Natural killer cell (primary cell): ENCODE results near the gene DBNDD1. TPM values are rescaled to one million over a fixed set of nuclear protein-coding genes. Genes with fewer than 3 reads are reported as not detected.

Experiments used
- ATAC-seq, 3 donors: fragments of 150-1000 bp in 2 of 3; fragments of 200-7000 bp in 1 of 3; cut with Tn5 transposase; 1 replicate in 1 of 3; 2 replicates in 2 of 3; pipeline ENCODE4 v1.10.0; 2021; ENCODE audit warnings: mild to moderate bottlenecking in 2 of 3, moderate library complexity in 2 of 3
- DNase-seq, 2 donors: peaks; one replicate each; pipeline versions ENCODE4 v3.0.0 to v3.0.0-alpha.2; 2013 to 2021; ENCODE audit warnings: mixed read lengths in 1 of 2
- H3K27ac ChIP-seq: one replicate; pipeline ENCODE4 v1.5.1; 2013; ENCODE audit warnings: mild to moderate bottlenecking, low read length
- H3K27me3 ChIP-seq: one replicate; pipeline ENCODE4 v1.6.1; 2013; ENCODE audit warnings: low read length; ENCODE audit not compliant: control insufficient read depth, insufficient read depth
- H3K36me3 ChIP-seq: one replicate; pipeline ENCODE4 v1.6.1; 2013; ENCODE audit warnings: low read length; ENCODE audit not compliant: control insufficient read depth, insufficient read depth
- H3K4me1 ChIP-seq: one replicate; pipeline ENCODE4 v1.6.1; 2013; ENCODE audit warnings: low read length; ENCODE audit not compliant: control insufficient read depth, insufficient read depth
- H3K4me3 ChIP-seq: one replicate; pipeline ENCODE4 v1.5.1; 2013; ENCODE audit warnings: low read length
- H3K9me3 ChIP-seq: one replicate; pipeline ENCODE4 v1.6.1; 2013; ENCODE audit warnings: low read length; ENCODE audit not compliant: control insufficient read depth, insufficient read depth
- H3K27ac Mint-ChIP-seq, 2 donors: one replicate each; pipeline ENCODE4 v1.8.0; 2022; ENCODE audit warnings: mild to moderate bottlenecking in 2 of 2, mixed read lengths in 2 of 2, moderate library complexity in 1 of 2
- H3K27me3 Mint-ChIP-seq, 2 donors: one replicate each; pipeline ENCODE4 v1.8.0; 2022; ENCODE audit warnings: low read depth in 2 of 2, mixed read lengths in 2 of 2
- H3K36me3 Mint-ChIP-seq: one replicate; pipeline ENCODE4 v1.8.0; 2022; ENCODE audit warnings: mixed read lengths
- H3K4me1 Mint-ChIP-seq, 2 donors: one replicate each; pipeline ENCODE4 v1.8.0; 2022; ENCODE audit warnings: mixed read lengths in 2 of 2
- H3K4me3 Mint-ChIP-seq: one replicate; pipeline ENCODE4 v1.8.0; 2022; ENCODE audit warnings: mild to moderate bottlenecking, moderate library complexity, mixed read lengths
- H3K9me3 Mint-ChIP-seq, 2 donors: one replicate each; pipeline ENCODE4 v1.8.0; 2022; ENCODE audit warnings: mixed read lengths in 2 of 2
- CTCF ChIP-seq: fragments of 200-600 bp; IDR thresholded peaks from one replicate; pipeline ENCODE4 v1.8.0; 2022; ENCODE audit warnings: antibody characterized with exemption
- WGBS: methylation state at CpG from one replicate; pipeline ENCODE4 v1.1.7; 2013; ENCODE audit warnings: missing lambda C conversion rate; ENCODE audit not compliant: insufficient coverage; 5-methylcytosine and 5-hydroxymethylcytosine counted together
- intact Hi-C: fragments of 100-400 bp; cut with micrococcal nuclease; formaldehyde crosslinking; loops from one replicate; pipeline ENCODE4 v1.14.2; 2022
- total RNA-seq, 4 donors: library from RNA; stranded (reverse); fragments of 120-200 nt in 1 of 4; gene quantifications; one replicate each; pipeline versions ENCODE4 v1.2.3 to v1.2.4, GENCODE V29; 2013 to 2022

Gene DBNDD1
- total RNA-seq, 3 donors from 2014 or later (not counting 1 experiment from before 2014, with no cell fraction given), result 0.20 TPM; not detected in 2

- H3K4me1 ChIP-seq, result no peaks in the 10 kb centered on the region
- intact Hi-C loops, result no loop called here
- no peak overlapping the region for H3K4me3 Mint-ChIP-seq
- H3K4me3 ChIP-seq, result no peak overlapping the region
- ATAC-seq (no peak), DNase-seq (no peak)
- H3K27me3 Mint-ChIP-seq, result no peaks in the 10 kb centered on the region
- H3K36me3 Mint-ChIP-seq, result no peaks in the 10 kb centered on the region
- no peaks in the 10 kb centered on the region for H3K9me3 Mint-ChIP-seq
- no peak overlapping the region for H3K27ac ChIP-seq
- H3K36me3 ChIP-seq, result no peaks in the 10 kb centered on the region
- H3K4me1 Mint-ChIP-seq, result no peaks in the 10 kb centered on the region
- H3K9me3 ChIP-seq, result no peaks in the 10 kb centered on the region
- TF ChIP-seq CTCF, result no peak
- 94% methylated on average over 29 of the region's 29 CpGs for WGBS
- H3K27ac Mint-ChIP-seq, result no peak overlapping the region
- no peaks in the 10 kb centered on the region for H3K27me3 ChIP-seq
Measured at GRCh38 chr16:90040152-90041023, 21.1 kb upstream of the DBNDD1 start.

DNA sequence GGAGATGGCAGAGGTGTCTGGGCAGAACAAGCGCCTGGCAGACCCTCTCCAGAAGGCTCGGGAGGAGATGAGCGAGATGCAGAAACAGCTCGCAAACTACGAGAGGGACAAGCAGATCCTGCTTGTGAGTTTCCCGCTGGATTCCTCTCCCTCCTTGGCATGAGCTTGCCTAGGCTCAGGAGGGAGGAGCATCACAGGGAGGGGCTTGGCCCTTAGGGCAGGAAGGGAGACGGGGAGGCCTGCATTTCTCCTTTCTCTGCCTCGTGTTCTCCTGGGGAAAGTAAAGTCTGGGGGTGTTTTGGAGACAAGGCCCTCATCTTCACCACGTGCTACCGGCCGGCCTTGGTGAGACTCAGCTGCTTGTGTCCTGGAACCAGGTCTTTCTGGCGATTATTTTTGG lies 18.0 kb upstream of the DBNDD1 start:
- intact Hi-C loops, result no loop called here
- 90% methylated on average over 12 of the region's 12 CpGs for WGBS
- peaks cover 0 to under 1% of the 10 kb centered on the region in 2 donors for H3K27me3 Mint-ChIP-seq
- peaks cover 0 to 4% of the 10 kb centered on the region in 2 donors for H3K4me1 Mint-ChIP-seq
- H3K4me1 ChIP-seq, result no peaks in the 10 kb centered on the region
- H3K27me3 ChIP-seq, result no peaks in the 10 kb centered on the region
- no peak for ATAC-seq
- H3K9me3 Mint-ChIP-seq, result no peaks in the 10 kb centered on the region
- no peaks in the 10 kb centered on the region for H3K36me3 Mint-ChIP-seq
- no peak for TF ChIP-seq CTCF
- no peaks in the 10 kb centered on the region for H3K36me3 ChIP-seq
- H3K4me3 ChIP-seq, result no peak overlapping the region
- H3K4me3 Mint-ChIP-seq, result no peak overlapping the region
- no peak overlapping the region for H3K27ac ChIP-seq
- H3K9me3 ChIP-seq, result no peaks in the 10 kb centered on the region
- no peak for DNase-seq
- no peak overlapping the region for H3K27ac Mint-ChIP-seq

- Mint-ChIP-seq H3K36me3 (no peaks in the 10 kb centered on the region), H3K27me3 (peaks cover 0 to 4% of the 10 kb centered on the region in 2 donors), H3K4me1 (peaks cover 0 to 13% of the 10 kb centered on the region in 2 donors), H3K4me3 (no peak overlapping the region), H3K9me3 (peaks cover 0 to 2% of the 10 kb centered on the region in 2 donors), H3K27ac (no peak overlapping the region)
- ATAC-seq (no peak), DNase-seq (no peak)
- intact Hi-C loops, result no loop called here
- Histone ChIP-seq H3K4me1 (no peaks in the 10 kb centered on the region), H3K4me3 (no peak overlapping the region), H3K27ac (no peak overlapping the region), H3K9me3 (no peaks in the 10 kb centered on the region), H3K27me3 (no peaks in the 10 kb centered on the region), H3K36me3 (no peaks in the 10 kb centered on the region)
- WGBS, result 87% methylated on average over 5 of the region's 5 CpGs
- no peak for TF ChIP-seq CTCF
Measured at GRCh38 chr16:90035902-90036301, 16.6 kb upstream of the DBNDD1 start.
